22Rv1 (cell line): Measurements from ENCODE around the gene CROCC2.

Experiments used
- CTCF ChIP-seq: fragments of 450-650 bp; IDR thresholded peaks from 2 replicates; pipeline ENCODE4 v1.5.1; 2017; ENCODE audit warnings: mild to moderate bottlenecking
- ZFX ChIP-seq: fragments of 450-650 bp; IDR thresholded peaks from 2 replicates; pipeline ENCODE4 v1.6.1; 2017; ENCODE audit warnings: antibody characterized with exemption, borderline replicate concordance

GRCh38 chr2:241018051-241018891 lies 112.1 kb downstream of the CROCC2 start:
- TF ChIP-seq CTCF (no peak), ZFX (no peak)
